ENCODE measurements around the gene BCL2L11.

BCL2L11 gene

DNA sequence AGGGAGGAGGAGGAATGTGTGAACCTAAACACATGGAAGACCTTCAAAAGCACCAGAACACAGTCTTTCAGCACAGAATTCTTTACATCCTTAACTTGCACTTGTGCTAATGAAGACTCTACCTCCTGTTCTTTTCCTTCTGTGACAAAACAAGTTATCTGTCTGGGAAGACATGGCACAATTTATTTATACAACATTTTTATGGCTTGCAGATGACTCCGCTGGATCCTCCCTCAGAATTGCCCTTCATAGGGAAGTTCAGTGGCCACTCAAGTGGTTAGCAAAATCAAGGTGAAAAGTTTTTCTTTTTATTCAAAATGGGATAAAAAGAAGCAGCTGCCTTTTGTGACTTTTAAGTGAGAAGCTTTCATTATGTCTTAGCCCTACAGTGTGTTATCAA lies 21.4 kb downstream of the BCL2L11 start:
- no peak for DNase-seq (ENCODE audit: low read depth in 1 of 2, low spot score in 1 of 2)

DNA sequence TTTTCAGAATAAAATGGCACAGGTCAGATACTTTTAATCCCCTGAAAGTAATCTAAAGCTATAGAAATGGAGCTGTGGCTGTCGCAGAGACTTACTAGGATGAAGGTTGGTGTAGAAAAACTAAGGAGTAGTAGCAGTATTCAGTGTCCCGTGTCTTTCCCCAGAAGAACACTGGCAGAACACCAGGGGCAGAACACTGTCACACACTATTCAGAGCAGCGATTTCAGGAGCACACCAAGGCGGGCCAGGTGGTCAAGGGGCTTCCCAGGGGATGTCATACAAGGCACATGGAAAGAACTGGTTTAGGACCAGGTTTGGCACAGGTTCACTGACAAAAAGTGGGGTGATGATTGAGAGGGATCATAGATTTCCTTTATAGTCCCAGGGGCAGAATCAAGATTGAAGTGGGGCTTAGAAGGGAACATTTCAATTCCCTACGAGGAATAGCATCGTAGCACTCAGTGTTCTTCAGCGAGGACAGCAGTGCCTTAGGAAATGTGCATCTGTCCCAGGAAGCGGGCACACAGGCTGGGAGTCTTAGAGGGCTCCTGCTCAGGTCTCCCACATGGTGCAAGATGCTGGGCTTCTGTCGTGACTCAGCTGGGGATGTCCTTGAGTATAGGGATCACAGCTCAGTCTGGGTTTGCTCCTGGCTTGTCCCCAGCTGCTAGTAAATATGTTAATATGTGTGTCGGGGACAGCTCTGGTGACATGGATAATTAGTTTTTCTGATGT lies 22.6 kb downstream of the BCL2L11 start:
- no peak for DNase-seq (ENCODE audit: low read depth in 1 of 2, low spot score in 1 of 2)

DNA sequence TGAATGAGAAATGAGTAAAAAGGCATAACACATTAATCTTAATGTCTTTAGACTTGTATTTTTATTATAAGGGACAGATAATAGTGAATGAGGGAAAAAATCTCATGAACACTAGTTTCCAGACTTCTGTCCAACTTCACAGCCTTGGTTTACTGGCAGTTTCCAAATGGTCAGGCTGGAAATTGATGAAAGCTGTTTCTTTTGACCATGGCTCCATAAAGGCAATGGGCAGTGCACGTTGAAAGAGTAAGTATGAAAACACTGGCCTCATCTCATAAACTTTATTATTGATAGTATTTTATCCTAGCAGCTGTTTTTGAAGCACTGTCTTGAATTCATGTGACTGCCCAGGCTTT lies 23.1 kb downstream of the BCL2L11 start:
- DNase-seq (ENCODE audit: low read depth in 1 of 2, low spot score in 1 of 2): no peak

DNA sequence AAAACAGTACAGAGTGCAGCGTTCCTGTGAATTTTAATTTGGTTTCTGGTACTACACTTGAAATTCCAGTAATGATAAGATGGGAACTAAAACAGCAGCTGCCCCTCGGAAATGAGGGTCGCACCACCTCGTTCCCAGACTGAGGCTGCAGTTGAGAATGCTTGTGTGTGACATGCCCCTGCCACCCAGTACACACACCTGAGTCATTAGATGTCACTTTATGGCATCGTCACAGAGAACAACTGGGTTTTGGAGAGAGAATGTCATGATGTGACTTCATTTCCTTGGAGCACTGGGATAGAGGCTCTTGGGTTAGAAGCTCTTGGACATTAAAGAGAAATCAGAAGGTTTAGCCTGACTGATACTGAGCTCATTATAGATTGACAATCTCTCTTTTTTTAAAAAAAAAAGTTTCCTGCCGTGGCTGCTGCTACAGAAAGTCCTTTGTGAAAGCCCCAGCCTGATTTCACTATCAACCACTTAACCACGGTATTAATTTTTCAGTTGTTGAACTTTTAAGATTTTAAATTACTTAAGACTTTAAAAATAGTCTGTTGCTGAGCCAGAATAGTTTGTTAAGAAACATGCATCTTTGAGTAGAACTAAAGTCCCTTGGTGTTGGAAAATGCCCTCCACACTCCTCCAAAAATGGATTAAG lies 24.5 kb downstream of the BCL2L11 start:
- no peak for DNase-seq (ENCODE audit: low read depth in 1 of 2, low spot score in 1 of 2)

DNA sequence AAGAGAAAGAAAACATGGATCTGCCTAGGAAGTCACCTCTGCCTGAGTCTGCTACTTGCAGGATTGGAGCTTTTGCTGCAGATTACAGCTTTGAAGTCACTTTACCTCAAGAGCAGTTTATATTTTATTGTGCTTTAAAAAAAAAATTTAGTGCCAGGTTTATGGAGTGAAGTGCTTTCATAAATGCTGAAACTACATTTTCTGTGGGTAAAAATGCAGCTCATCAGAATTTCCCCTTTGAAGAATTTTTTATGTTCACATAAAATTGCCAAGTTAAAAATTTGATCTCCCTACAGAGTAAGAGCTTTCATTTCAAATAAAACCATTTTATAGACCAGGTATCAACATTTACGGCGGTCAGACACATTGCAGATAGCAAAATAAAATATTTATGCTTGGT lies 25.2 kb downstream of the BCL2L11 start:
- no peak for DNase-seq (ENCODE audit: low read depth in 1 of 2, low spot score in 1 of 2)

DNA sequence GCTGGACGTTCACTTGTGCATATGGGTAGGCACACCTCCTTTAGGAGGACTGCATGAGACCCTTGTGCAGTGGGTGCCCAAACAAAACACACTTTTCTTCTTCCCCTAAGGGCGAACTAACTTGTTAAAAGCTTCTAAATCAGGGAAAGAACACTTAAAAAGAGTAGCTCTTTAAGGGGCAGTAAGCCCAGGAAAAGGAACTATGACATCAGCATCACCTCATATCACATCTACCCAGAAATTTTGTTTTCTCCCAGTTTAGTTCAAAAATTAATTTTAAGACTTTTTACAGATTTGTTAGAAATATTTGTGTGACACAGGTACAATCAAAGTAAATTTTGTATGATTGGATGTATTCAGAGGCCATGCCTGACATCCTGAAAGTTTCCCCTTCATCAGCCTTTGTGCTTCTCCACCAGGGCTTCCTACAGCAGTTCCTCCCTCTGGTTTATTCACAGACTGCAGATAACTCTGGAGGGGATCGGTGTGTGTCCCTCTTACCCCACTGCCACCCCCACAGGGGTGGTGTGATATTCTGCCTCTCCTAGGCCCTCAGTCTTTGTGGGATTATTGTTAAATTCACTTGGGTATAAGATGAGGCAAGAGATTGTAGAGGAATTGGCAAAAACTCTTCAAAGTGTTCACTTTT lies 27.6 kb downstream of the BCL2L11 start:
- DNase-seq (ENCODE audit: low read depth in 1 of 2, low spot score in 1 of 2): no peak

DNA sequence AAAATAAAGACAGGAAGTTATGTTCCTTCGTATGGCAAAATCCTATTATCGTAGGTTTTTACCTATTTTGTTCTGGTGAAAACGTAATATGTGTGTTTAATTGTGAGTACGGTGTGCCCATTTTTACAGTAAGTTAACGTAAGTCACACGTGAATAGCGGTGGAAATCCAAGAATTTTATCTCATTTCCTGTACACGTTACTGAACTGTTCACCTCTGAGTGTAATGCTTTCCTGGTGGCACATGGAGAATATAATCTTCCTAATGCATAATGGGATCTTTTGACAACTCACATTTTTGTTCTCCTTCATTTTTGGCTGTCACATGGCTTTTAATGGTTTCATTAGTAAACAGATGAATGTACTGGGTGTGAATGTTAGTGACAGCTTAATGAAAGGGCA lies 28.2 kb downstream of the BCL2L11 start:
- DNase-seq (ENCODE audit: low read depth in 1 of 2, low spot score in 1 of 2): no peak

DNA sequence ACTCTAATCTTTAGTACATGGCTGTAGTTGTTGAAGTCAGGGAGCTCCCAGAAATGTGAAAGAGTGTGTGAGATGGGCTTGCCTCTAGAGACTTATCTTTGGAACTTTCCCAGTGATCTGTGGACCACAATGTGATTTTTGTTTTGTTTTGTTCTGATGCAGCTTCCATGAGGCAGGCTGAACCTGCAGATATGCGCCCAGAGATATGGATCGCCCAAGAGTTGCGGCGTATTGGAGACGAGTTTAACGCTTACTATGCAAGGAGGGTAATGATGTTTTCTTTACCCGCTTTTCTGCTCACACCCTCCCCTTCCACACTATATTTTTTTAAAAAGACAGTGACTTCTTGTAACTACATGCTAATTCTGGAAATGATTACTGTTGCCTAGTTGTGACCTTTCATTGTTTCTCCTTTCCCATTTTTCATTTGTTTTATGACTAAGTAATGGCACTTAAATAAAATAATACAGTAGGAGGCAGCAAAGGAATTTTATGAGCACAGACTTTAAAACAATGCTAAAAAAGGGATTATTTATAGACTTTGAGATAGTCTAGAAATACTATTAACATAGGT lies 29.3 kb downstream of the BCL2L11 start:
- no peak for DNase-seq (ENCODE audit: low read depth in 1 of 2, low spot score in 1 of 2)

DNA sequence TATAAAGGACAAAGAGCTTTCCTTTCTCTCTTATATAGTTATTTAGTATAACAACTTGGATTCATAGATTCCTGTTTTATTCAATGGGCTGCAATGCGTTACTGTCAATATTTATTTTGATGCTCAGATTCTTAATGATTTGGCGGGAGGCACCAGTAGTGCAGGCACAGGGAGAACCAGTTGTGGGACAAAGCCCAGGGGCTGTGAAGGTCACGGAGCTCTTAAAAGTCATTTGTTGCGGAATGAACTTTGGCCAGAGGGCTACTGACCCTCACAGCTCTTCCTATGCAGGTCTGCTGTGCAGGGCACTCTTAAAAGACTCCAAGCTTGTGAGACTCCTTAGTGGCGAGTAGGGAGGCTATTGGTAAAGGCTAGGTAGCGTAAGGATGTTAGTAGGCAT lies 34.0 kb downstream of the BCL2L11 start:
- DNase-seq (ENCODE audit: low read depth in 1 of 2, low spot score in 1 of 2): no peak

DNA sequence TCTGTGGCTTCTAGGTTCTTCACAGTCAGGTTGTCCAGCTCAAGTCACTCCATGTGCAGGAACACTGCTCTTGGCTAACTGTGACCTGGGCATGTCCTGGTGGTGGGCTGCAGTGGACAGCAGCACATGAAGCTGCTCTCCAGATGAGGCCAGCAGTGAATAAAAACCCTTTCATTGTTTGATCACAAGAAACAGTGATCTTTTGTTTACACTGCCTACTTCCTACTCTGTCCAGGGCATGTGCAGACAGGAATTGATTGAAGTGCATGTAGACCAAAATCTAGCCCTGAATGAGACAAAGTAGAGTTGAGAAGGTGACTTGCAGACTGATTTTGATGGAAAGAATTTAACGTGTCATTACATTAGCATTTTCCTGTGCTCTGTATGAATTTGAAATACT lies 34.9 kb downstream of the BCL2L11 start:
- DNase-seq (ENCODE audit: low read depth in 1 of 2, low spot score in 1 of 2): no peak

DNA sequence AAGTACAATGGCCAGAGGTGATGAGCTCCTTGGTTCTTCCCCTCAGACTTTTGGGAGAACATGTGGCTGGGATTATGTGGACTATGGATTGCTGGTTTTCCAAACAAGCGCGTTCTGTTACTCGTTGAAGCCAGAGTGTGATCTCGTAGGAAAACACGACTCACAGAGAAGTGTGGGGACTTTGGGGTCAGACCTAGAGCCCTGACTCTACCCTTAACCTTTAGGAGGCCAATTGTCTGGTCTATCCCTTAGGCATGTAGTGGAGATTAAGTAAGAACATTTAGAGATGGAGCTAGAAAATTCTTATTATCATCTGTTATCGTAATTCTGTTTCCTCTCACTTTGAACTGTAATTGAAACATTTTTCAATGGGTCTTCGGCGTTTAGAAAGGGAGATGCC lies 35.8 kb downstream of the BCL2L11 start:
- no peak for DNase-seq (ENCODE audit: low read depth in 1 of 2, low spot score in 1 of 2)

DNA sequence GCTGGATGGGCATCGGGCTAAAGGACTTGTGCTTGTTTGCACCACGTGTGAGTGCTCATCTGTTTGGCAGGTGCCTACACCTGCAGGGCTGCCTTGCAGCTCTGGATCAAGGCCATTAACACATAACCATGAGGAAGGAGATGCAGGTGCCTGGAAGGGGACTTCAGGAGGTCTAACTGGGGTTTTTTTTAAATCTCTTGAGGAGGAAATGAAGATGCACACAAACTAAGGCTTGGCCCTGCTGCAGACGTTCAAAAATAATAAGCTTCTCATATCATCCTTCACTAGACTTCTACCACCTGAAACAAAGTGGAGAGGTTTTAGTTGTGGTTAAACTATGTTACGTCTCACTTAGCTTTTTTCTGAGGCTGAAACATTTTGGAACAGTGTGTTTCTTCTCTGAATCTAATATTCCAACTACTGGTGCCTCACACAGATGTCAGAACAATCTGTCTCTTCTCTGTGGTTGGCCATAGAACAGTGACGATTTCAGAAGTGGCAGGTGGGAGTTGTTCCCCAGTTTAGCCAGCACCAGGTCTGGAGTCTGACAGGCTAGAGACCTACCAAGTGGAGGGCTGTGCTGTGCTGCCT lies 36.5 kb downstream of the BCL2L11 start:
- no peak for DNase-seq (ENCODE audit: low read depth in 1 of 2, low spot score in 1 of 2)

DNA sequence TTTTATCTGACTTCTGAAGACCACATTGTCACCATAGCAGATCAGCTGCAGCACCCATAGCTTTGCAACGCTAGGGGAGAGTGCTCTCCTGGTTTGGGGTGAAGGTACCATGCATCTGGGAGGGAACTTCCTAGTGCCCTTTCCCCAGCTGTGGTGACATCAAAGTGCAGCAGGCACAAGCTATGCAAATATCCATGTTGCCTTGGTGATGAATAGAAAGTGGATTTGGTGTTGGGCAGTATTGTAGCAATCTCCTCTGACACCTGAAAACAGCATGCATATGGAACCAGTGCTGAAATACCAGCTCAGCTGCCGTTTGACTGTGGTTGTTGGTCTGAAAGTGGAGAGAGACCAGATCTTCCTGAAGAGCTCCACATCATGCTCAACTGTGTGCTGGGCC lies 37.1 kb downstream of the BCL2L11 start:
- DNase-seq (ENCODE audit: low read depth in 1 of 2, low spot score in 1 of 2): no peak

DNA sequence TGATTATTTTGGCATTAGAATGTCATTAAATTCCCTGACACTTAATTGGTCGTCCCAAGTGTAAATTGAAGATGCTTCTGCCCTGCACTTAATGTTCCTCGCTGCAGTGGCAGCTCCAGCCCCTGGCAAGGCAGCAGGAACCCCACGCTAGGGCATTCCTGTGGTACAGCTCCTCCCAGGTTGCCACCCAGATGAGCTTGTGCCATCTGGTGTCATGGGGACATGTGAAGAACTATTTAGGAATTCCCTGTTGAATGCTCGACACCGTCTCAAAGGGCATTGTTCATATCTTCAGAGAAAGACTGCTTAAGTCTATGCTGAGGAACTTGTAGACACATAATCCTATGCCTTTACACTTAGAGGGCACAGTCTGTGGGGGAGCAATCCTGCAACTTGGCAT lies 38.9 kb downstream of the BCL2L11 start:
- no peak for DNase-seq (ENCODE audit: low read depth in 1 of 2, low spot score in 1 of 2)

DNA sequence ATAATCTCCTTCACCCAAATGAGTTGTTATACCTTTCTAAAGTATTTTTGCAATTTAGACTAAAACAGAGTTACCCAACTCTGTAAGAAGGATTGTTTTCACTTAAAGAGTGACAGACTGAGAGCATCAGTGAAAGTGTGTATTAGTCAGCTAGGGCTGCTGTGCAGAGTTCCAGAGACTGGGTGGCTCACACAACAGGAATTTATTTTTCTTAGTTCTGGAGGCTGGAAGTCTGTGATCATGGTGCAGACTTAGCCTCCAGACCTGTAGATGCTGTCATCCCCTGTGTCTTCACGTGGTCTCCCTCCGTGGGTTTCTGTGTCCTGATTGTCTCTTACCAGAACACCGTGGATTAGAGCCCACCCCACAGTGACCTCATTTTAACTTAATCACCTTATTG lies 40.0 kb downstream of the BCL2L11 start:
- DNase-seq (ENCODE audit: low read depth in 1 of 2, low spot score in 1 of 2): no peak

DNA sequence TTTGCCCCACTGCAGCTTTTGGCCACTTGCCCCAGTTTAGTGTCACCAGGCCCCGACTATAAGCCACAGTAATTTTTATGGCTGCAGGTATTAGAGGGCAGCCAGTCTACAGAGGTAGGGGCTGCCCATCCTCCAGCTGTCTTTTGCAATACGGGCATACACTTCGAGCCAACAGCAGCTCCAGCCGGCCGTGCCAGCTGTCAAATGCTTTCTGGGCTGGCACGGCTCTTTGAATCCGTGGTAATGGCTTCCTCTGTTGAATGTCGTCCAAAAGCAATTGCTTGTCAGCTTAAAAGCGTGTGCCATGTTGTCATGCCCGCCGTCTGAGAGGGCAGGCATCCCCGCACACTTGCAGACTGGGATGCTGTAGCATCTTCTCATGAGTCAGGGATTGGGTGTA lies 41.3 kb downstream of the BCL2L11 start:
- no peak for DNase-seq (ENCODE audit: low read depth in 1 of 2, low spot score in 1 of 2)

DNA sequence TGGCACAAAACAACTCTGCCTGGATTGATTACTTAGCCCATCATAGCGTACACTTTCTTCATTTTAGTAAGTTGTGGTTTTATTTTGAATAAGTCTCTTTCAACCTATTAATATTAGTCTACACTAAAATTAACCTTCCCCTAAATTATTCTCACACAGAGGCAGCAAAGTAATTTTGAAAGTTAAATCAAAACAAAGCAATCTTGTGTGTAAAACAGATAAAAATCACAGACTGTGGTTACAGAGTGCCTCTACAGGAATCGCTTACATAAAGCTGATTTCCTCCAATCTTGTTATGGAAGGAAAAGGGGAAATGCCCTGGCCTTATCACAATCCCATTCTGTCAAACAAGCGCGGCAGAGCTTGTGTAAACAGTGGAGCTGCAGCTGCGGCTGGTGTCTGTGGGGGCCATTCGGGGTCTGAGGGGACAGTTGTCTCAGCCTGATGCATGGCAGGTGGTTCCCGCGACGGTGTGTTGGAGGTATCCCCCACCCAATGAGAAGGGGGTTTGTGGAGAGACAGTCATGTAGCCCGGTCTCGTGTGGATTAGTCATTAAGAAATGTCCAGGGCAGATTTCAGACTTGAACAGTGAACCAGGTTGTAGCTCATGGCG lies 42.1 kb downstream of the BCL2L11 start:
- DNase-seq (ENCODE audit: low read depth in 1 of 2, low spot score in 1 of 2): no peak

DNA sequence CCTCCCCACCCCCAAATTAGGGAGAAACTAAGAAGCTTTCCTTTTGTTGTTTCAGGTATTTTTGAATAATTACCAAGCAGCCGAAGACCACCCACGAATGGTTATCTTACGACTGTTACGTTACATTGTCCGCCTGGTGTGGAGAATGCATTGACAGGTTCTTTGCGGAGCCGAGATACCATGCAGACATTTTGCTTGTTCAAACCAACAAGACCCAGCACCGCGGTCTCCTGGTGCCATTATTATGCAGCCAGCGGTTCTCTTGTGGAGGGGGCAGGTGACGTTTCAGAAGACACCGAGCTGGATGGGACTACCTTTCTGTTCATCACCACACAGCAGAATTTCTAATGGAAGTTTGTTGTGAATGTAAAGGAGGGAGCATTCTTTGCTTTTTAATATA lies 43.4 kb downstream of the BCL2L11 start:
- DNase-seq (ENCODE audit: low read depth in 1 of 2, low spot score in 1 of 2): no peak

DNA sequence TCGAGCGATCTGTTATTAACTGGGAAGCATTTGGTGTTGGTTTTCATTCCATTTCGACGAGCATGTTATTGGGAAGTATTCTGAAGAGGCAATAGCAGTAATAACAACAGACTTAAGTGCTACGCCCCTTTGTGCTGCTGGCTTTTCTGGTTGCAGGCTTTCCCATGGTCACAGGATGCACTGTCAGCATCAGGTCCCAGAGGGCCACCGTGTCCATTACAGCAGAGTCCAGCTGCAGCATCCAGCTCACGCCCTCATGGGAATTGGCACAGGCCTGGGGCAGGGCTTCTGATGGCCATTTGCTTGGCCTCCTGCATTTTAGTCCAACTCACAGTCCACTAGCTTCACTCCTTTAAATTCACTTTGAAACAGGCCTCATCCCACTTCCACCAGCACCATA lies 44.4 kb downstream of the BCL2L11 start:
- no peak for DNase-seq (ENCODE audit: low read depth in 1 of 2, low spot score in 1 of 2)

DNA sequence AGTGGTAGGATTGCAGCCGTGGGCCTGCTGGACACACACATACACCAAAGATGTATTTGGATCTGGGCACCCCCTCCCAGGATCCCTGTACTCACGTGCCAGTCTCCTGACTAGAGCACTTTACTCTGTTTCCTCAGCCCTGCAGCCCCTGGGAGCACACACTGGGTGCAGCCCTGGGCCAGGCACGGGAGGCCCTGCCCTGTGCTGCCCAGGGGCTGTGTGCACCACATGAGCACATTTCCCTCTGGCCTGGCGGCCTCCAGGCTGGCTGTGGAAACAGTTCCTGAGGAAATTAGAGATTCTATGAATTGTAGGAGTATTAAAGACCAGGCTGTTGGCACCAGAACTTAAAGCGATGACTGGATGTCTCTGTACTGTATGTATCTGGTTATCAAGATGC lies 45.4 kb downstream of the BCL2L11 start:
- DNase-seq (ENCODE audit: low read depth in 1 of 2, low spot score in 1 of 2): no peak

DNA sequence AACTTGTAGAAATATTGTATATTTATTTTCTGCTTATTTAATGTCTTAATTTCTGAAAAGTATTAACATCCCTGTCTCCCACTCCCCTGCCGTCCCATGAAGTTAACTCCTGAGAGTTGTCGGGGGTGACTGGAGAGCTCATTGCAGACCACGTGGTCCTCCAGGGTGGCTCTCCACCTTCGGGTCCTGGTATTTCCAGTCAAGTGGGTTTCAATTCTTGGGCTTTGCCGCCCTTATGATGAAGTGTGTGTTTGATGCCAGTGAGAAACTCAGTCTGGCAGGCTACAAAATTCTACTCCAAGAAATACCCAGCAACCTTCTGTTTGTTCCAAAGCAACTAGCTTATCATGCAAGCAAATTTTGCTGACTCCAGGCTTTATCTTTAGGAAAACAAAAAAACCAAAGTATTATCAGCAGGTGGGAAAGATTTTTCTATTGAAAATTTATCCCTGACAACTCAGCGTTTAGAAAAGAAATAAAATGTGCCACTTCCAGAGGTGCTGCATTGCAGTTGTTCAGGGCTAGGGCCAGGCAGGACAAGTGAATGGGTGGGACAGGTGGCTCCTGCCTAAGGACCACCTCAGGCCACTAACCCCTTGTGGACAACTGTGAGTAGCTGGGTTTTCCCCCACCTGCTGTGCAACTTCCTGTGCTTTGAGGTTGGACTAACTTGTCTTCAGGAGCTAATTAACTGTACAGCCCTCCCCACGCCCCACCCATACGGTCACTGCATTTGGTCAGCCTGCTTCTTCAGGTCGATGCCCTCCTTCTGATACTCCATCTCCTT lies 46.6 kb downstream of the BCL2L11 start:
- DNase-seq (ENCODE audit: low read depth in 1 of 2, low spot score in 1 of 2): no peak
